DMS79 (cell line): ENCODE results near the gene FBXO36.

ENCODE experiments used
- DNase-seq: peaks from one replicate; lab custom pipeline; 2025; lab: John Stamatoyannopoulos, UW

FBXO36 gene

GRCh38 chr2:230050136-230050535 is 127.8 kb downstream of the FBXO36 start:
- no peak for DNase-seq

GRCh38 chr2:230052299-230052698 is 130.0 kb downstream of the FBXO36 start:
- no peak for DNase-seq

DNA sequence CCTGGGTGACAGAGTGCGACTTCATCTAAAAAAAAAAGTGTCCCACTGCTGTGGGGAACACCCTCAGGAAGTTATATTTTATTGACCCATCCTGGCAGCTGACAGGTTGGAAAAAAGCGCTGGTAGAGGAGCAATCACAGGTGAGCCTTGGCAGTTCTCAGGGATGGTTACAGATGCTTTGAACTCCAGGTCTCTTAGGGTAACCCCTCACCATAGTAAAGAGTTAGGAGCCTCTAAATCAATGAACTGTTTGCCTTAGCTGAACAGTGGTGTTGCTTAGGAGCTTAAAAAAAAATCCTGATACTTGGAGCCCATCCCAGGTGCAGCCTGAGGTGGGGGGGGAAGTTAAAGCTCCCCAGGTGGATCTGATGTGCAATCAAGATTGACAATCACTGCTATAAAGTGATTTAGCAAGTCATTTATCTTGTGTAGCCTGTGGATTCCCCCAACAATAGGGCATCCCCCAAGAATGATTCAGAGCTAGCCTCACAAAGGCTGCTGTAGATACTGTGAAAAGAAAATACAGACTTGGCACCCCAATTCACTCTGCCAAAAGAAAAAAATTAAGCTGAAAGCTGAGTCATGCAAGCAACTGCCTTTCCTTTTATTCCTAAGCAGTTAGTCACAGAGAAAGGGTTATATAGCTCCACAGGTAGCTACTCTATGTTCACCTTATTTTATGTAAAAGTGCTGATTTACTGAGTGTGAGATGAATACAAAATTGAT is 131.6 kb downstream of the FBXO36 start:
- no peak for DNase-seq

GRCh38 chr2:230060672-230061293 is 138.5 kb downstream of the FBXO36 start:
- DNase-seq, result no peak
